Liver (tissue), 3 donors: Measurements from ENCODE around the gene SLC9A4.

Experiments
- ATF3 ChIP-seq: IDR thresholded peaks from 2 replicates; pipeline ENCODE4 v1.6.1; 2016; ENCODE audit warnings: antibody characterized with exemption
- CTCF ChIP-seq: fragments of 150-350 bp; IDR thresholded peaks from 2 replicates; pipeline ENCODE4 v1.5.1; 2017; ENCODE audit warnings: improper control_type of control experiment, low read depth, low read length; ENCODE audit not compliant: missing input control
- EGR1 ChIP-seq, 2 donors: IDR thresholded peaks; 2 replicates each; pipeline ENCODE4 v1.6.1; 2016 to 2018; ENCODE audit warnings: antibody characterized with exemption in 2 of 2, low read depth in 2 of 2
- FOXA1 ChIP-seq: IDR thresholded peaks from 2 replicates; pipeline ENCODE4 v1.6.1; 2016; ENCODE audit warnings: antibody characterized with exemption
- GABPA ChIP-seq, 2 donors: IDR thresholded peaks in 1 of 2; conservative IDR thresholded peaks in 1 of 2; 2 replicates each; pipeline ENCODE4 v1.6.1; 2016; ENCODE audit warnings: antibody characterized with exemption in 2 of 2, mild to moderate bottlenecking in 1 of 2, moderate library complexity in 1 of 2
- HNF4A ChIP-seq, 2 donors: conservative IDR thresholded peaks; 2 replicates each; pipeline ENCODE4 v1.6.1; 2016; ENCODE audit warnings: antibody characterized with exemption in 2 of 2, mild to moderate bottlenecking in 2 of 2
- JUND ChIP-seq, 2 donors: IDR thresholded peaks; 2 replicates each; pipeline ENCODE4 v1.6.1; 2016; ENCODE audit warnings: antibody characterized with exemption in 2 of 2
- MAX ChIP-seq: IDR thresholded peaks from 2 replicates; pipeline ENCODE4 v1.6.1; 2016; ENCODE audit warnings: antibody characterized with exemption
- NR2F2 ChIP-seq: IDR thresholded peaks from 2 replicates; pipeline ENCODE4 v1.6.1; 2016; ENCODE audit warnings: antibody characterized with exemption
- REST ChIP-seq: IDR thresholded peaks from 2 replicates; pipeline ENCODE4 v1.6.1; 2016; ENCODE audit warnings: antibody characterized with exemption, mild to moderate bottlenecking
- RXRA ChIP-seq, 2 donors: IDR thresholded peaks; 2 replicates each; pipeline ENCODE4 v1.6.1; 2017 to 2018; ENCODE audit warnings: antibody characterized with exemption in 2 of 2, mild to moderate bottlenecking in 1 of 2
- TAF1 ChIP-seq: conservative IDR thresholded peaks from 2 replicates; pipeline ENCODE4 v1.6.1; 2016; ENCODE audit warnings: antibody characterized with exemption, mild to moderate bottlenecking
- YY1 ChIP-seq: IDR thresholded peaks from 2 replicates; pipeline ENCODE4 v1.6.1; 2016; ENCODE audit warnings: antibody characterized with exemption, mild to moderate bottlenecking
- ZBTB33 ChIP-seq: IDR thresholded peaks from 2 replicates; pipeline ENCODE4 v1.6.1; 2016; ENCODE audit warnings: antibody characterized with exemption
- donor health status: healthy.
- donor health status: healthy.

GRCh38 chr2:102499558-102499957, 26.5 kb downstream of the SLC9A4 start:
- TF ChIP-seq CTCF (no peak), ATF3 (no peak), REST (no peak), YY1 (no peak), MAX (no peak), NR2F2 (no peak), ZBTB33 (no peak), RXRA (IDR thresholded peaks at IDR 0.05) (no peak), FOXA1 (no peak), TAF1 (no peak), JUND (IDR thresholded peaks at IDR 0.05) (no peak), EGR1 (IDR thresholded peaks at IDR 0.05; ENCODE audit: low read depth in 2 of 2) (no peak), GABPA (IDR thresholded peaks at IDR 0.05 in 1 of 2, conservative IDR thresholded peaks at IDR 0.05 in 1 of 2) (no peak), HNF4A (conservative IDR thresholded peaks at IDR 0.05) (no peak)
